Adrenal gland (tissue), 5 donors: ENCODE measurements around the gene SNX32.

Experiments used
- POLR2A ChIP-seq, 2 donors: fragments of 450-650 bp; IDR thresholded peaks; one replicate each; pipeline ENCODE4 v1.6.1; 2017; ENCODE audit warnings: antibody characterized with exemption in 2 of 2, mild to moderate bottlenecking in 2 of 2, moderate library complexity in 1 of 2
- TF ChIP-seq, protein P1 (sequence below), 6 experiments: fragments of 450-650 bp in 4 of 6; fragments of 200-600 bp in 2 of 6; sonication (generic) in 1 of 6; IDR thresholded peaks; 1 replicate in 5 of 6; 2 replicates in 1 of 6; pipeline versions ENCODE4 v1.5.1 to v1.8.0; 2016 to 2021; ENCODE audit warnings: antibody characterized with exemption in 6 of 6, mild to moderate bottlenecking in 2 of 6, moderate library complexity in 1 of 6
- donor health status: DM: no; HTN: no; CAD: no.

GRCh38 chr11:65862941-65863888, 29.5 kb downstream of the SNX32 start:
- TF ChIP-seq, protein P1, sequence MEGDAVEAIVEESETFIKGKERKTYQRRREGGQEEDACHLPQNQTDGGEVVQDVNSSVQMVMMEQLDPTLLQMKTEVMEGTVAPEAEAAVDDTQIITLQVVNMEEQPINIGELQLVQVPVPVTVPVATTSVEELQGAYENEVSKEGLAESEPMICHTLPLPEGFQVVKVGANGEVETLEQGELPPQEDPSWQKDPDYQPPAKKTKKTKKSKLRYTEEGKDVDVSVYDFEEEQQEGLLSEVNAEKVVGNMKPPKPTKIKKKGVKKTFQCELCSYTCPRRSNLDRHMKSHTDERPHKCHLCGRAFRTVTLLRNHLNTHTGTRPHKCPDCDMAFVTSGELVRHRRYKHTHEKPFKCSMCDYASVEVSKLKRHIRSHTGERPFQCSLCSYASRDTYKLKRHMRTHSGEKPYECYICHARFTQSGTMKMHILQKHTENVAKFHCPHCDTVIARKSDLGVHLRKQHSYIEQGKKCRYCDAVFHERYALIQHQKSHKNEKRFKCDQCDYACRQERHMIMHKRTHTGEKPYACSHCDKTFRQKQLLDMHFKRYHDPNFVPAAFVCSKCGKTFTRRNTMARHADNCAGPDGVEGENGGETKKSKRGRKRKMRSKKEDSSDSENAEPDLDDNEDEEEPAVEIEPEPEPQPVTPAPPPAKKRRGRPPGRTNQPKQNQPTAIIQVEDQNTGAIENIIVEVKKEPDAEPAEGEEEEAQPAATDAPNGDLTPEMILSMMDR (IDR thresholded peaks at IDR 0.05) = no peak
- no peak for TF ChIP-seq POLR2A (IDR thresholded peaks at IDR 0.05)
